ENCODE results near the gene FAM168B.

The FAM168B gene

GRCh38 chr2:131058920-131059319 is 34.3 kb downstream of the FAM168B start:
- H3K36me3 ChIP-seq (ENCODE audit: insufficient read depth, insufficient read length, low read length): peaks cover 84% of the 10 kb centered on the region

GRCh38 chr2:131058214-131058843 is 34.9 kb downstream of the FAM168B start:
- DNase-seq (ENCODE audit: low read depth, low spot score): no peak
- no peak overlapping the region for H3K9ac ChIP-seq (ENCODE audit: insufficient read length, low read depth)
- H3K27me3 ChIP-seq (ENCODE audit: insufficient read depth, insufficient read length): no peaks in the 10 kb centered on the region
- H3K36me3 ChIP-seq (ENCODE audit: insufficient read depth, insufficient read length, low read length): peaks cover 85% of the 10 kb centered on the region
- TF ChIP-seq ZNF274 (IDR thresholded peaks at IDR 0.05; ENCODE audit: low read depth, low read length) (no peak), YY1 (IDR thresholded peaks at IDR 0.05; ENCODE audit: insufficient read depth, insufficient read length) (no peak), SUZ12 (IDR thresholded peaks at IDR 0.05; ENCODE audit: extremely low read depth, insufficient read depth, insufficient read length) (no peak)
- peaks cover 3% of the 10 kb centered on the region for H3K4me1 ChIP-seq (ENCODE audit: insufficient read depth, insufficient read length)
- H3K4me3 ChIP-seq (ENCODE audit: insufficient read length, low read depth): no peak overlapping the region
- no peaks in the 10 kb centered on the region for H3K9me3 ChIP-seq (ENCODE audit: insufficient read depth, low read length)

More at GRCh38 chr2:131058920-131059319, 34.3 kb downstream of the FAM168B start:
- TF ChIP-seq ZNF274 (IDR thresholded peaks at IDR 0.05; ENCODE audit: low read depth, low read length) (no peak), YY1 (IDR thresholded peaks at IDR 0.05; ENCODE audit: insufficient read depth, insufficient read length) (no peak), SUZ12 (IDR thresholded peaks at IDR 0.05; ENCODE audit: extremely low read depth, insufficient read depth, insufficient read length) (no peak)
- no peak for DNase-seq (ENCODE audit: low read depth, low spot score)
- H3K9ac ChIP-seq (ENCODE audit: insufficient read length, low read depth): no peak overlapping the region
- no peaks in the 10 kb centered on the region for H3K9me3 ChIP-seq (ENCODE audit: insufficient read depth, low read length)
- H3K4me3 ChIP-seq (ENCODE audit: insufficient read length, low read depth): no peak overlapping the region
- H3K27me3 ChIP-seq (ENCODE audit: insufficient read depth, insufficient read length): no peaks in the 10 kb centered on the region
- peaks cover 3% of the 10 kb centered on the region for H3K4me1 ChIP-seq (ENCODE audit: insufficient read depth, insufficient read length)

GRCh38 chr2:131056932-131057287 is 36.4 kb downstream of the FAM168B start:
- Histone ChIP-seq H3K27me3 (ENCODE audit: insufficient read depth, insufficient read length) (no peaks in the 10 kb centered on the region), H3K4me1 (ENCODE audit: insufficient read depth, insufficient read length) (peaks cover 3% of the 10 kb centered on the region), H3K9ac (ENCODE audit: insufficient read length, low read depth) (no peak overlapping the region), H3K4me3 (ENCODE audit: insufficient read length, low read depth) (no peak overlapping the region), H3K36me3 (ENCODE audit: insufficient read depth, insufficient read length, low read length) (peaks cover 86% of the 10 kb centered on the region), H3K9me3 (ENCODE audit: insufficient read depth, low read length) (no peaks in the 10 kb centered on the region)
- TF ChIP-seq ZNF274 (IDR thresholded peaks at IDR 0.05; ENCODE audit: low read depth, low read length) (no peak), YY1 (IDR thresholded peaks at IDR 0.05; ENCODE audit: insufficient read depth, insufficient read length) (no peak), SUZ12 (IDR thresholded peaks at IDR 0.05; ENCODE audit: extremely low read depth, insufficient read depth, insufficient read length) (no peak)
- no peak for DNase-seq (ENCODE audit: low read depth, low spot score)

GRCh38 chr2:131056204-131056931 is 36.9 kb downstream of the FAM168B start:
- Histone ChIP-seq H3K9me3 (ENCODE audit: insufficient read depth, low read length) (no peaks in the 10 kb centered on the region), H3K9ac (ENCODE audit: insufficient read length, low read depth) (no peak overlapping the region), H3K4me3 (ENCODE audit: insufficient read length, low read depth) (no peak overlapping the region), H3K4me1 (ENCODE audit: insufficient read depth, insufficient read length) (peaks cover 3% of the 10 kb centered on the region), H3K27me3 (ENCODE audit: insufficient read depth, insufficient read length) (no peaks in the 10 kb centered on the region), H3K36me3 (ENCODE audit: insufficient read depth, insufficient read length, low read length) (peaks cover 88% of the 10 kb centered on the region)
- TF ChIP-seq ZNF274 (IDR thresholded peaks at IDR 0.05; ENCODE audit: low read depth, low read length) (no peak), YY1 (IDR thresholded peaks at IDR 0.05; ENCODE audit: insufficient read depth, insufficient read length) (no peak), SUZ12 (IDR thresholded peaks at IDR 0.05; ENCODE audit: extremely low read depth, insufficient read depth, insufficient read length) (no peak)
- DNase-seq (ENCODE audit: low read depth, low spot score): no peak

GRCh38 chr2:131055169-131056065 is 37.8 kb downstream of the FAM168B start:
- no peak for DNase-seq (ENCODE audit: low read depth, low spot score)
- peaks cover 3% of the 10 kb centered on the region for H3K4me1 ChIP-seq (ENCODE audit: insufficient read depth, insufficient read length)
- no peaks in the 10 kb centered on the region for H3K27me3 ChIP-seq (ENCODE audit: insufficient read depth, insufficient read length)
- no peaks in the 10 kb centered on the region for H3K9me3 ChIP-seq (ENCODE audit: insufficient read depth, low read length)
- no peak overlapping the region for H3K9ac ChIP-seq (ENCODE audit: insufficient read length, low read depth)
- no peak for TF ChIP-seq ZNF274 (IDR thresholded peaks at IDR 0.05; ENCODE audit: low read depth, low read length)
- TF ChIP-seq SUZ12 (IDR thresholded peaks at IDR 0.05; ENCODE audit: extremely low read depth, insufficient read depth, insufficient read length): no peak
- TF ChIP-seq YY1 (IDR thresholded peaks at IDR 0.05; ENCODE audit: insufficient read depth, insufficient read length): no peak
- peaks cover 95% of the 10 kb centered on the region for H3K36me3 ChIP-seq (ENCODE audit: insufficient read depth, insufficient read length, low read length)
- H3K4me3 ChIP-seq (ENCODE audit: insufficient read length, low read depth): no peak overlapping the region

GRCh38 chr2:131054488-131054887 is 38.8 kb downstream of the FAM168B start:
- peaks cover 97% of the 10 kb centered on the region for H3K36me3 ChIP-seq (ENCODE audit: insufficient read depth, insufficient read length, low read length)
- no peak overlapping the region for H3K4me3 ChIP-seq (ENCODE audit: insufficient read length, low read depth)
- no peaks in the 10 kb centered on the region for H3K9me3 ChIP-seq (ENCODE audit: insufficient read depth, low read length)
- no peak for DNase-seq (ENCODE audit: low read depth, low spot score)
- H3K4me1 ChIP-seq (ENCODE audit: insufficient read depth, insufficient read length): peaks cover 3% of the 10 kb centered on the region
- H3K27me3 ChIP-seq (ENCODE audit: insufficient read depth, insufficient read length): no peaks in the 10 kb centered on the region
- TF ChIP-seq ZNF274 (IDR thresholded peaks at IDR 0.05; ENCODE audit: low read depth, low read length): no peak
- no peak for TF ChIP-seq YY1 (IDR thresholded peaks at IDR 0.05; ENCODE audit: insufficient read depth, insufficient read length)
- TF ChIP-seq SUZ12 (IDR thresholded peaks at IDR 0.05; ENCODE audit: extremely low read depth, insufficient read depth, insufficient read length): no peak
- H3K9ac ChIP-seq (ENCODE audit: insufficient read length, low read depth): no peak overlapping the region
